ENCODE data around the gene PHKG2.

Gene PHKG2

GRCh38 chr16:30724641-30725417 lies 23.4 kb upstream of the PHKG2 start:
- Mint-ChIP-seq H3K9me3 (no peaks in the 10 kb centered on the region), H3K4me3 (no peak overlapping the region), H3K4me1 (no peaks in the 10 kb centered on the region), H3K27ac (no peak overlapping the region), H3K27me3 (ENCODE audit: low read depth) (no peaks in the 10 kb centered on the region), H3K36me3 (ENCODE audit: low read depth) (peaks cover 85% of the 10 kb centered on the region)
- no peak for TF ChIP-seq CTCF (IDR thresholded peaks at IDR 0.05; ENCODE audit: unreplicated experiment in 3 of 3)

- no peak overlapping the region for H3K4me3 Mint-ChIP-seq
- H3K36me3 Mint-ChIP-seq (ENCODE audit: low read depth) = peaks cover 85% of the 10 kb centered on the region
- no peaks in the 10 kb centered on the region for H3K4me1 Mint-ChIP-seq
- H3K27ac Mint-ChIP-seq = no peak overlapping the region
- H3K9me3 Mint-ChIP-seq = no peaks in the 10 kb centered on the region
- TF ChIP-seq CTCF (IDR thresholded peaks at IDR 0.05; ENCODE audit: unreplicated experiment in 3 of 3) = no peak
- H3K27me3 Mint-ChIP-seq (ENCODE audit: low read depth) = no peaks in the 10 kb centered on the region
Measured at GRCh38 chr16:30725418-30725792, 22.8 kb upstream of the PHKG2 start.

GRCh38 chr16:30728321-30728720 lies 19.9 kb upstream of the PHKG2 start:
- no peaks in the 10 kb centered on the region for H3K27me3 Mint-ChIP-seq (ENCODE audit: low read depth)
- H3K27ac Mint-ChIP-seq = peak overlapping the region in 1 of 3 experiments; percentile 33
- H3K4me1 Mint-ChIP-seq = no peaks in the 10 kb centered on the region
- H3K9me3 Mint-ChIP-seq = no peaks in the 10 kb centered on the region
- H3K36me3 Mint-ChIP-seq (ENCODE audit: low read depth) = peaks cover 71% of the 10 kb centered on the region
- H3K4me3 Mint-ChIP-seq = no peak overlapping the region
- TF ChIP-seq CTCF (IDR thresholded peaks at IDR 0.05; ENCODE audit: unreplicated experiment in 3 of 3) = no peak

GRCh38 chr16:30728899-30729672 lies 19.1 kb upstream of the PHKG2 start:
- H3K27ac Mint-ChIP-seq = no peak overlapping the region
- peaks cover 69% of the 10 kb centered on the region for H3K36me3 Mint-ChIP-seq (ENCODE audit: low read depth)
- H3K27me3 Mint-ChIP-seq (ENCODE audit: low read depth) = no peaks in the 10 kb centered on the region
- H3K4me1 Mint-ChIP-seq = no peaks in the 10 kb centered on the region
- TF ChIP-seq CTCF (IDR thresholded peaks at IDR 0.05; ENCODE audit: unreplicated experiment in 3 of 3) = no peak
- no peaks in the 10 kb centered on the region for H3K9me3 Mint-ChIP-seq
- no peak overlapping the region for H3K4me3 Mint-ChIP-seq

GRCh38 chr16:30731411-30731810 lies 16.8 kb upstream of the PHKG2 start:
- H3K27ac Mint-ChIP-seq = no peak overlapping the region
- no peak for TF ChIP-seq CTCF (IDR thresholded peaks at IDR 0.05; ENCODE audit: unreplicated experiment in 3 of 3)
- H3K27me3 Mint-ChIP-seq (ENCODE audit: low read depth) = no peaks in the 10 kb centered on the region
- no peaks in the 10 kb centered on the region for H3K4me1 Mint-ChIP-seq
- H3K36me3 Mint-ChIP-seq (ENCODE audit: low read depth) = peaks cover 65% of the 10 kb centered on the region
- H3K4me3 Mint-ChIP-seq = no peak overlapping the region
- H3K9me3 Mint-ChIP-seq = no peaks in the 10 kb centered on the region

All from nephron (organoid).